NT2/D1 (cell line): Measurements from ENCODE around the gene DOCK11.

Experiments
- SUZ12 ChIP-seq: IDR thresholded peaks from 2 replicates; pipeline ENCODE4 v1.6.1; 2011; ENCODE audit not compliant: insufficient read length, insufficient read depth; ENCODE audit errors: extremely low read depth
- YY1 ChIP-seq: IDR thresholded peaks from 2 replicates; pipeline ENCODE4 v1.6.1; 2011; ENCODE audit not compliant: insufficient read length, insufficient read depth
- ZNF274 ChIP-seq: IDR thresholded peaks from 2 replicates; pipeline ENCODE4 v1.6.1; 2011; ENCODE audit warnings: mild to moderate bottlenecking, low read depth, low read length

DNA sequence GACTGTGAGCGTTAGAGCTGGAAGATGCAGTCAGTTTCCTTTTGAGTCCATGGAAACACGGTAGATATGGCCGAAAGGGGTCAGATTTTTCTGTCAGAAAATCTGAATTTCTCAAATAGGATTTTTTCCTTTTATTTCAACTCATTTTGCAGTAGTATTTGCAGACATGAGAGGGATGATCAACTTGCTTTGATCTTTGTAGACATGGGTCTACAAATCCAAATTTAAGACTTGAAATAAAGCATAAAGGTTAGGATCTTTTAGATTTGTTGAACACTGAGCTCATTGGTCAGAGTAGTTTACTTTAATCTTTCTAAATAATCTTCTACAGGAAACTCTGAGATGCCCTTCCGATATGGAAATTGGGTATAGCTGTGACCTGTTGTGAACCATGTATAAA, 44.7 kb downstream of the DOCK11 start:
- TF ChIP-seq YY1, result no peak
- TF ChIP-seq ZNF274, result no peak
- TF ChIP-seq SUZ12, result no peak
